Loucy (cell line): ENCODE measurements around the gene LARP1B.

Experiments used
- EZH2phosphoT487 ChIP-seq: fragments of 200-600 bp; IDR thresholded peaks from 2 replicates; pipeline ENCODE4 v1.6.1; 2018; ENCODE audit warnings: antibody characterized with exemption, mild to moderate bottlenecking, moderate library complexity, borderline replicate concordance
- TF ChIP-seq, protein P1 (sequence below): fragments of 200-600 bp; sonication (generic); conservative IDR thresholded peaks from 2 replicates; pipeline ENCODE4 v1.5.1; 2014; ENCODE audit warnings: mild to moderate bottlenecking, antibody characterized with exemption, low read length

DNA sequence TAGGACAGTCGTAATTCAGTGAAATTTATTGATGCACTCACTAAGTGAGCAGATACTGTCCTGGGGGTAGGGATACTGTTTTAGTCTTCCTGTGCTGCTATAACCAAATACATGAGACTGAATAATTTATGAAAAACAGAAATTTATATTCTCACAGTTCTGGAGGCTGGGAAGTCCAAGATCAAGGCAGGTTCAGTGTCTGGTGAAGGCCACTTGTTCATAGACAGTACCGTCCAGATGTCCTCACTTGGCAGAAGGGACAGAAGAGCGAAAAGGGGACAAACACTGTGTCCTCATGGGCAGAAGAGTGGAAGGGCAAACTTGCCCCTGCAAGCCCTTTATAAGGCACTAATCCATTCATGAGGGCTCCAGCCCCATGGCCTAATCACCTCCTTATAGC is 180.9 kb downstream of the LARP1B start:
- TF ChIP-seq, protein P1, sequence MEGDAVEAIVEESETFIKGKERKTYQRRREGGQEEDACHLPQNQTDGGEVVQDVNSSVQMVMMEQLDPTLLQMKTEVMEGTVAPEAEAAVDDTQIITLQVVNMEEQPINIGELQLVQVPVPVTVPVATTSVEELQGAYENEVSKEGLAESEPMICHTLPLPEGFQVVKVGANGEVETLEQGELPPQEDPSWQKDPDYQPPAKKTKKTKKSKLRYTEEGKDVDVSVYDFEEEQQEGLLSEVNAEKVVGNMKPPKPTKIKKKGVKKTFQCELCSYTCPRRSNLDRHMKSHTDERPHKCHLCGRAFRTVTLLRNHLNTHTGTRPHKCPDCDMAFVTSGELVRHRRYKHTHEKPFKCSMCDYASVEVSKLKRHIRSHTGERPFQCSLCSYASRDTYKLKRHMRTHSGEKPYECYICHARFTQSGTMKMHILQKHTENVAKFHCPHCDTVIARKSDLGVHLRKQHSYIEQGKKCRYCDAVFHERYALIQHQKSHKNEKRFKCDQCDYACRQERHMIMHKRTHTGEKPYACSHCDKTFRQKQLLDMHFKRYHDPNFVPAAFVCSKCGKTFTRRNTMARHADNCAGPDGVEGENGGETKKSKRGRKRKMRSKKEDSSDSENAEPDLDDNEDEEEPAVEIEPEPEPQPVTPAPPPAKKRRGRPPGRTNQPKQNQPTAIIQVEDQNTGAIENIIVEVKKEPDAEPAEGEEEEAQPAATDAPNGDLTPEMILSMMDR, result no peak
- no peak for TF ChIP-seq EZH2phosphoT487
